Prostate gland (tissue), 1 donor: ENCODE measurements around the gene CHST13.

Experiments
- POLR2A ChIP-seq: fragments of 450-650 bp; IDR thresholded peaks from one replicate; pipeline ENCODE4 v1.6.1; 2016; ENCODE audit warnings: antibody characterized with exemption, mild to moderate bottlenecking
- POLR2AphosphoS5 ChIP-seq: sonication (generic); formaldehyde crosslinking; IDR thresholded peaks from one replicate; pipeline ENCODE4 v1.6.1; 2017; ENCODE audit warnings: antibody characterized with exemption

- TF ChIP-seq POLR2AphosphoS5 (no peak), POLR2A (no peak)
Observed at GRCh38 chr3:126552688-126553283, 28.8 kb downstream of the CHST13 start.
